Esophagus squamous epithelium (tissue), 4 donors: ENCODE results near the gene RAP2C.

Experiments
- CTCF ChIP-seq, 6 experiments: fragments of 450-650 bp in 4 of 6; fragments of 200-600 bp in 2 of 6; sonication (generic) in 2 of 6; IDR thresholded peaks; one replicate each; pipeline ENCODE4 v1.5.1; 2016 to 2019; ENCODE audit warnings: antibody characterized with exemption in 6 of 6, mild to moderate bottlenecking in 4 of 6, moderate library complexity in 4 of 6
- POLR2A ChIP-seq, 4 donors: fragments of 450-650 bp; IDR thresholded peaks; one replicate each; pipeline ENCODE4 v1.6.1; 2017; ENCODE audit warnings: antibody characterized with exemption in 4 of 4, mild to moderate bottlenecking in 4 of 4, moderate library complexity in 3 of 4

GRCh38 chrX:132216806-132217202 is 2.4 kb downstream of the RAP2C start:
- TF ChIP-seq CTCF (IDR thresholded peaks at IDR 0.05) (no peak), POLR2A (IDR thresholded peaks at IDR 0.05) (no peak)
